NCI-H345 (cell line): Measurements from ENCODE around the gene KIFAP3.
"Not testable (repeated sequence)": the region's sequence is repeated elsewhere in the genome, so short reads cannot be mapped to it uniquely, and the experiment has no call there.

Experiments
- DNase-seq: peaks from one replicate; lab custom pipeline; 2025; lab: John Stamatoyannopoulos, UW

Gene KIFAP3

DNA sequence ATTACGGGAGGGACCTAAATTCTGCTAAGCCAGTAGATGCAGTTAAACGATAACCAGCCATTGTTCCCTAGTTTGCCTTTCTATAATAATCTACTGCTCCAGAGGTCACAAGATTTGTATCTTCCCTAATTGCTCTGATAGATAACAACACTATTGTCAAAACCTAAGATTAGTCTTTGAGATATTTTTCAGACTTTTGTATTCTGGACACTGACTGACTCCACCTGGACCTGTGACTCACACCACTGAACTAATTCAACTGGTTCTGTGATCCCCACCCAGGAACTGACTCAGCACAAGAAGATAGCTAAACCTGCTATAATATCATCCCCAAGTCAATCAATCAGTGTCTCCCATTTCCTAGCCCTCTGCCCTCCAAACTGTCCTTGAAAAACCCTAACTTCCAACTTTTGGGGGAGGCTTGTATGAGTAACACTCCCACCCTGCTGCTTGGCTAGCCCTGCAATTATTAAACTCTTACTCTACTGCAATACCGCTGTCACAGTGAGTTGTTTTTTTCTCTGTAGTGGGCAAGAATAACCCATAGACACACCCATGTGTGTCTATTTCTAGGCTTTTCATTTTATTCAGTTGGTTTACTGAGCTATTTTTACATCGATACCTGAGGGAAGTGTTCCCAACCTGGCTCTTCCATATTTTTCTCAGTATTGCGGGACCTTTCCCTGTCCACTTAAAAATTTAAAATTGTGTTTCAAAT lies 11.2 kb downstream of the KIFAP3 start:
- DNase-seq: no peak

DNA sequence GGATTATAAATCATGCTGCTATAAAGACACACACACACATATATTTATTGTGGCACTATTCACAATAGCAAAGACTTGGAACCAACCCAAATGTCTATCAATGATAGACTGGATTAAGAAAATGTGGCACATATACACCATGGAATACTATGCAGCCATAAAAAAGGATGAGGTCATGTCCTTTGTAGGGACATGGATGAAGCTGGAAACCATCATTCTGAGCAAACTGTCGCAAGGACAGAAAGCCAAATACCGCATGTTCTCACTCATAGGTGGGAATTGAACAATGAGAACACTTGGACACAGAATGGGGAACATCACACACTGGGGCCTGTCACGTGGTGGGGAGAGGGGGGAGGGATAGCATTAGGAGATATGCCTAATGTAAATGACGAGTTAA lies 12.8 kb downstream of the KIFAP3 start:
- DNase-seq: not testable (repeated sequence)

DNA sequence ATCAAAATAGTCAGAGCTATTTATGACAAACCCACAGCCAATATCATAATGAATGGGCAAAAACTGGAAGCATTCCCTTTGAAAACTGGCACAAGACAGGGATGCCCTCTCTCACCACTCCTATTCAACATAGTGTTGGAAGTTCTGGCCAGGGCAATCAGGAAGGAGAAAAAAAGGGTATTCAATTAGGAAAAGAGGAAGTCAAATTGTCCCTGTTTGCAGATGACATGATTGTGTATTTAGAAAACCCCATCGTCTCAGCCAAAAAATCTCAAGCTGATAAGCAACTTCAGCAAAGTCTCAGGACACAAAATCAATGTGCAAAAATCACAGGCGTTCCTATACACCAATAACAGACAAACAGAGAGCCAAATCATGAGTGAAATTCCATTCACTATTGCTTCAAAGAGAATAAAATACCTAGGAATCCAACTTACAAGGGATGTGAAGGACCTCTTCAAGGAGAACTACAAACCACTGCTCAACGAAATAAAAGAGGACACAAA lies 14.4 kb downstream of the KIFAP3 start:
- not testable (repeated sequence) for DNase-seq

DNA sequence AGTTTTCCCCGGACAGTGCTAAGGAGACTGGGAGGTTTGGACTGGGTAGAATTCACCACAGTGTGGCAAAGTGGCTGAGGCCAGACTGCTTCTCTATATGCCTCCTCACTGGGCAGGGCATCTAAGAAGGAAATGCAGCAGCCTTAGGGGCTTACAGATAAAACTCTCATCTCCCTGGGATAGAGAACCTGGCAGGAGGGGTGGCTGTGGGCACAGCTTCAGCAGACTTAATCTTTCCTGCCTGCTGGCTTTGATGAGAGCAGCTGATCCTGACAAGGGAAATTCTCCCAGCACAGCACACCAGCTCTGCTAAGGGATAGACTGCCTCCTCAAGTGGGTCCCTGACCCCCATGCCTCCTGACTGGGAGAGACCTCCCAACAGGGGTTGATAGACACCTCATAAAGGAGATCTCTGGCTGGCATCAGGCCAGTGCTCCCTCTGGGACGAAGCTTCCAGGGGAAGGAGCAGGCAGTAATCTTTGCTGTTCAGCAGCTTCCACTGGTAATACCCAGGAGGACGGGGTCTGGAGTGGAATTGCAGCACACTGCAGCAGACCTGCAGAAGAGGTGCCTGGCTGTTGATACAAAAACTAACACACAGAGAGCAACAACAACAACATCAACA lies 25.2 kb downstream of the KIFAP3 start:
- no peak for DNase-seq

DNA sequence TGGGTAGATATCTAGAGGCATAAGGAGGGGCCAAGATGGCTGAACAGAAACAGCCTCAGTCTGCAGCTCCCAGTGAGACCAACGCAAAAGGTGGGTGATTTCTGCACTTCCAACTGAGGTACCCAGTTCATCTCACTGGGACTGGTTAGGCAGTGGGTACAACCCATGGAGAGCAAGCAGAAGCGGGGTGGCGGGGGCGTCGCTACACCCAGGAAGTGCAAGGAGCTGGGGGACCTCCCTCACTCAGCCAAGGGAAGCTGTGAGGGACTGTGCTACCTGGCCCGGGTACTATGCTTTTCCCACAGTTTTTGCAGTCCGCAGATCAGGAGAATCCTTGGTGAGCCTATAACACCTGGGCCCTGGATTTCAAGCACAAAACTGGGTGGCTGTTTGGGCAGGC lies 26.0 kb downstream of the KIFAP3 start:
- no peak for DNase-seq

DNA sequence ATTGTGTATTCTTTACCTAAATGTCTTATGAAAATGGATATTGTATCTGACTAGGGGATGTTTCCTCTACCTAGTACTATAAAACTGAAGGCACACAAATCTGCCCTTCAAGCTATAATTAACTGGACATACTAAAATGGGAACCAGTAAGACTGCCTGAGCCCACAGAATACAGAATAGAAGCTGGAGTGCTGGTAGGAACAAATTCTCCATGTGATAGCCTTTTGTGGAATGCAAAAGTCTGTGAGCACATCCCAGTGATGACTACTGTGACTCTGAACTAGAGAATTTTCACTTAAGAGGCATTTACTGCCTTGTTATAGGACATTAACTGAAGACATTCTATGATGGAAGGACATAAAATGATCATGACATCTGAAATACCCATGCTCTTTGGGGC lies 30.3 kb downstream of the KIFAP3 start:
- DNase-seq: no peak

DNA sequence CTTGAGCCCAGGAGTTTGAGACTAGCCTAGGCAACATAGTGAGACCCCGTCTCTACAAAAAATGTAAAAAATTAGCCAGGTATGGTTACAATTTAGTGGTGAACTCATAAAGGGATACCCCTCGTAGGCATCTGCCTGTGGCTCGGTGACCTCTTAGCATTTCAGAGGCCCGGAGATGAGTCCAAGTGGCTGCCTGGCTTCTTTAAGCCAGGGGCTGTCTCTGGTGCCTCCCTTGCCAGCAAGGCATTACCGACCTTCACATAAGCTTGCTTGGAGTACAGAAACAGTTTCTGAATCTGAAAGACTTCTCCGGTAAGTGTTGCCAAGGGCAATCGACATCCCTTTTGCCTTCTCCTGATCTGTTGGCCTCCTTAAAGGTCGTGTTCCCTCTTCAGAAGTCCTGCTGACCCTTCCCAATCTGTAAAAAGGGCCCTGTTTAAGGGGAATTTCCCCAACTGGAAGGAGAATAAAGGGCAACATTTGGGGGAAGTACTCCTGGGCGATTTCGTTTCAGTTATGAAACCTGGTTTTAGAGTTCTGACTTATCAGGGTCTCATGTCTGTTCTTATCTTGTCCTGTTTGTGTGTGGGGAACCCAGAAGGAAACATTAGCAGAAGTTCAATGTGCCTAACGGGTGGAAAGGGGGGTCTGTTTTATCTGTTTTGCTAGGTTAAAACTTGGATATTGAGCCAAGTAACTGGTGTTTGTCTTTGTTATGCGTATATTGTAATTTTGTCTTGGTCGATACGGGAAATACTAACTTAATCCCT lies 32.9 kb downstream of the KIFAP3 start:
- DNase-seq: no peak

DNA sequence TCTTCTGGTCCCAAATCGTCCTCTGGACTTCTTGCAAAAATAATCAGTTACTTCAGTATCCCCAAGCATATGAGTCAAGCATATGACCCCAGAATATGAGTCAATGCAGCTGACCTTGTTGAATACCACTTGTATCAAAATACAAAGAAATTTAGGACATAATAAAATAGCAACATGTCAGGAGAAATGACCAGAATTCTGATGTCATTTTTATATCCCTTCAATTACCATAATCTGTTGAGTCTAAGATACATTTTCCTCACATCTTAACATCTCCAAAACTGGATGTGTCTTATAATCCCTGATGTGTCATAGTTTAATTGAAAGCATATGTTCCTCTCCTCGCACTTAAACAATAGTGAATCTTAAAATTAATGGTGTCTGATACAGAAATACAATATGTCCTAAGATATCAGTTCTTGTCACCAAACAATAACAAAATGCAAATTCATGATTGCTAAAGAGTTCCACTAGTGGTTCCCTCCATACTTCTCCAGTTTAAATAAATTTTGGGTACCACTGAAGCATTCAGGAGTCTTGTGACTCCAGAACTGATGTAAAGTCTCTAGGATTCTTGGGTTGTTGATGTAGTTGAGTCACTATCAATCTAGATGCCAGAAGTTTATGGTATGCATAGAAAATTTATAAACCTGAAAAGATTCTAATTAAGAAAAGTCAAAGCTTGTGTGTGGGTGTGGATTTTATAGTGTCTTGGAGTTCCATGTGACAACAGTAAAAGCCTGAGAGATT lies 41.8 kb downstream of the KIFAP3 start:
- DNase-seq: no peak

DNA sequence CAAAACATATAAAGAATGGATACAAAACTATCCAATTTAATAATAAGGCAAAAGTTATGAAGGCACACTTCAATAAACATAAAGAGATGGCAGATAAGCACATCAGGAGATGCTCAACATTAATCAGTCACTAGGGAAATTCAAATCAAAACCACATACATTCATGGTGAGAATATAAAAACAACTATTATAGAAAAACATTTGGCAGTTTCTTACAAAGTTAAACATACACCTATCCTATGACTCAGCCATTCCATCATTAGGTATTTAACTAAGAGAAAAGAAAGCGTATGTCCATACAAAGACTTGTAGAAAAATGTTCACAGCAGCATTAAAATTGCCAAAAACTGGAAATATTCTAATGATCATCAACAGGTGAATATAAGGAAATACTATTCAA lies 44.3 kb downstream of the KIFAP3 start:
- no peak for DNase-seq

DNA sequence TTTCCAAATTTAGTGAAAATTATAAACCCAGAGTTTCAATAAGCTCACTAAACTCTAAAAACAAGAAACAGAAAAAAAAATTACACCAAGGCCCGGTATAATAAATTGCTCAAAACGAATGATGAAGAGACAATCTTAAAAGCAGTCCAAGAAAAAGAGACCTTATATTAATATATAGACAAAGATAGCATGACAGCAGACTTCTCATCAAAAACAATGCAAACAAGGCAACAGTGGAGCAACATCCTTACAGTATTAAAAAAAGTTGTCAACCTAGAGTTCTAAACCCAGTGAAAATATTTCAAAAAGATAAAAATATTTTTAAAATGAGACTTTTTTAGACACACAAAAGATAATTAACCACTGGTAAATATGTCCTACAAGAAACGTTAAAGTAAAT lies 46.7 kb downstream of the KIFAP3 start:
- DNase-seq: no peak

DNA sequence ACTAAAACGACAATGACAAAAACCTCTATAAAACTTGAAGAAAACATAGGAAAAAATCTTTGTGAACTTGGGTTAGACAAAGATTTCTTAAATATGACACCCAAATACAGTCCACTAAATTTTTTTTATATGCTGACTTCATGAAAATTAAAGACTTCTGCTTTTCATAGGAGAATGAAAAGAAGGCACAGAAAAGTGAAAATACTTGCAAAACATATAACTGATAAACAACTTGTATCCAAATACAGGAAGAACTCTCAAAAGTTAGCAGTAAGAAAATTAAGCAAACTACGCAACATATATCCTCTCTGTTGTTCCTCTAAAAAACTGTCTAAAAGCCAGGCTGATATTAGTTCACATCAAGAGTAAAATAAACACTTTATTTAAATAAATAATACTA lies 53.6 kb downstream of the KIFAP3 start:
- no peak for DNase-seq

DNA sequence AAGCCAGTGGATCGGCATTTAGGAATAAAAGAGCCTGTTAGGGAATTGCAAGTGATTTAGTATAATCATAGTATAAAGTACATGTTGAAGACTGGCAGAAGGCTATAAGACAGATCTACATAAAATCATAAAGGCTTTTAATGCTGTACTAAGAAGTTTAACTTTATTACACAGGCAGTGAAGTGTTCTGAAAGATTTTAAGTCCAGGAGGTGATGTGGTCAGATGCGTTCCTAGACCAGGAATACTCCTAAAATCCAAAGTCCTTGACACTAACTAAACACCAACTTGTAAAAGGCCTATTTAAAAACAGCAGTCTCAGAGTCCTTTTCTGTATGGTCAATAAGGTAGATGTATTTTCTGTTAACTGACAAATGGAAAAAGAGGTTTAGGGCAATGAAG lies 57.0 kb downstream of the KIFAP3 start:
- DNase-seq: no peak

DNA sequence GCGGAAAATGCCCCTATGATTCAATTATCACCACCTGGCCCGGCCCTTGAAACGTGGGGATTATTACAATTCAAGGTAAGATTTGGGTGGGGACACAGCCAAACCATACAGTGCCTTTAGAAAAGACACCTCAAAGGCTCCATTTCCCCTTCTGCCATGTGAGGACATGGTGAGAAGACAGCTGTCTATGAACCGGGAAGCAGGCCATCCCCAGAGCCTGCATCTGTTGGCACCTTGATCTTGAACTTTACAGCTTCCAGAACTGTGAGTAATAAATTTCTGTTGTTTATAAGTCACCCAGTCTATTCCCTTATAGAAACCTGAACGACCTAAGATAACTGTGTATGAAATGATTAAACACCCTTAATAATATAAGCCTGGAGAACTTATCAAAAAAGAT lies 61.6 kb downstream of the KIFAP3 start:
- no peak for DNase-seq

DNA sequence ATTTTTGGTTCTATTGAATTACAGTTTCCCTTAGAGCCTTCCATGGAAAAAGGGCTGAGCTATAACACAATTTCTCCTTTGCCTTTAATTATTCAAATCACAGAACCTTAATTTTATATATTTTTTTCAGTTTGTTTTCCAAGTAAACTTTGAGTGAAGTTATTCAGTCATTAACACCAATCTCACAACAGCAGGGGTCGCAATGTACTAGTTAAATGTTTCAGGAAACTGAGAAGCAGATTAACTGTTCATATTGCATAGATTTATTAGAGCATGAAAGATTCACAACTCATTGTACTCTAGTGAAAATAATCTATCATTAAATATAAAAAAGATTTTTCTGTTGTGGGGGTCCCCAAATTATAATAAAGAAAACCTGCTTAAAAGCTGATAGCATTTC lies 64.1 kb downstream of the KIFAP3 start:
- no peak for DNase-seq

DNA sequence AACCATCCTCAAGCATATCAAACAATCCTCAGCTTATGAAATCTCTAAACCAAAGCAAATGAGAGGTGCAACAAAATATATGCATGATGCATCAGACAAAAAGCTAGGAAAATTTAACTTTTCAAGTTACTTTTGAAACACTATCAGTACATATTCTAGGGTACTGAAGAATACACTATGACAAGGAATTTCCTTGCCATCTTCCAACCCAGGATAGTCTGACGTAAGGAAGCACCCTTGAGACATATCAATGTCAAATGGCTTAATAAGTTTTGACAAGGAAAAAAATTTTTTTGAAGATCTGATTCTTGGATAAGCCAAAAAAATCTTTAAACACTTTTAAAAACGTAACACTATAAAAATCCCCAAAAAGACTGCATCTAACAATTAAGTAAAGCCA lies 64.9 kb downstream of the KIFAP3 start:
- no peak for DNase-seq

DNA sequence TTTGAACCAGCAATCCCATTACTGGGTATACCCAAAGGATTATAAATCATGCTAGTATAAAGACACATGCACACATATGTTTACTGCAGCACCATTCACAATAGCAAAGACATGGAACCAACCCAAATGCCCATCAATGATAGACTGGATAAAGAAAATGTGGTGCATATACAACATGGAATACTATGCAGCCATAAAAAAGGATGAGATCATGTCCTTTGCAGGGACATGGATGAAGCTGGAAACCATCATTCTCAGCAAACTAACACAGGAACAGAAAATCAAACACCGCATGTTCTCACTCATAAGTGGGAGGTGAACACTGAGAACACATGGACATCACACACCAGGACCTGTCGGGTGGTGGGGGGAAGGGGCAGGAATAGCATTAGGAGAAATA lies 65.8 kb downstream of the KIFAP3 start:
- DNase-seq: not testable (repeated sequence)

DNA sequence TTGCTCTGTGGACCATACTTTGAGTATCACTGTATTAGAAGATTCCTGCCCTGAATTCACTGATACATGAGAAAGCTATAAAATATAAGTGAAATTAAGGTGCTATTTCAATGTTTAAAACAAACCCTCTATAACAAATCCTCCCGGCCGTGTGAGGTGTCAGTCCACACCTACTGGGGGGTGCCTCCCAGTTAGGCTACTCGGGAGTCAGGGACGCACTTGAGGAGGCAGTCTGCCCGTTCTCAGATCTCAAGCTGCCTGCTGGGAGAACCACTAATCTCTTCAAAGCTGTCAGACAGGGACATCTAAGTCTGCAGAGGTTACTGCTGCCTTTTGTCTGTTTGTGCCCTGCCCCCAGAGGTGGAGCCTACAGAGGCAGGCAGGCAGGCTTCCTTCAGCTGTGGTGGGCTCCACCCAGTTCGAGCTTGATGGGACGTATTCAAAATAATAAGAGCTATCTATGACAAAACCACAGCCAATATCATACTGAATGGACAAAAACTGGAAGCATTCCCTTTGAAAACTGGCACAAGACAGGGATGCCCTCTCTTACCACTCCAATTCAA lies 71.1 kb downstream of the KIFAP3 start:
- not testable (repeated sequence) for DNase-seq

DNA sequence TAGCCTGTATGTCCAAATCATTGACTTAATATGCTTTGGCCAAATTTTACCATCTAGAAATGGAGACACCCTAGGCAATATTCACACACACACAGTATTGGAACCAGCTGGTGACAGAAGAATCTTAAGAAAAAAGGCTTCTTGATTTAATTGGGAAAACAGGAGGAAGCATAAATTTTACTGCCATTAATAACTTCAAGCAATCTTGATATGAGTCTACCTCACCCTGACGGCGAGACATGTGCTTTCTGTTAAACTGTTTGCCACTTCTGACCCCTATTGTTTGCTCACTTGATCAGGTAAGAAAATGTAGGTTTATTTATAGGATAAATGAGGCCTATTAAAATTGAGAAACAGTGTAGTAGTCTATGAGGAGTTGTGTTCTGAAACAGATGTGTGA lies 73.2 kb downstream of the KIFAP3 start:
- no peak for DNase-seq

DNA sequence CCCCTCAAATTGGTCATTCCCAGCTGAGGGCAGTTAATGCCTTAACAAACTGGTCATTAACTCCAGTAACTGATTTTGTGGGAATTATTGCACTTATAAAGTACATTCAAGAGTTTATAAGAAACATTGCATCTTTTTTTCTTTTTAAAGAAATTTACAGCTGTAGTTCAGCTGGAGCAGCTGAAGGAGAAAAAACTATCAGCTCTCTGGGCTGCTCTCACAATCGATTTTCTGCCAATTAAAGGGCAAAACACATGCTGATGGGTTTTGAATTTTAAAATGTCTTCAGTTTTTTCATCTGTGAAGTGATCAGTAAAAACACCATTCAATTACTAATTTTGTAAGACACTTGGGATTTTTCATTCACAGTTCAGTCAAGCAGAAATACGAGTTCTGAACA lies 74.7 kb downstream of the KIFAP3 start:
- no peak for DNase-seq

DNA sequence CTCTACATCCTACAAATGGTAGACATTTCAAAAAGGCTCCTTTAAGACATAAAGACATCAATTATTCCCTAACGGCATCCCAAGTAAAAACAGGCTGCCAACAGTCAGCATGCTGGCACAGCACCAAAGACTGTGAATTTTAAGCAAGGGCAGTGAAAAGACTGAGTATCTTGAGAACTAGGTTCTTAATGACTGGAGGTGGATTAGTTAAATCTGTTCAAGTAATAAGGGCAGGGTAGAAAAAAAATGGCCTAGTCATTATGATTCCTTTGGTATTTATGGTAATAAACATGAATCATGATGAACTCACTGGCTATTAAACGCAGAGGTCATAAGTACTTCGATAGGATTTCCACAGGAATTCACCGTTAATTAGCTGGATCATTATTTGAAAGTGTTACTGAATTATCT lies 75.2 kb downstream of the KIFAP3 start:
- DNase-seq: no peak

DNA sequence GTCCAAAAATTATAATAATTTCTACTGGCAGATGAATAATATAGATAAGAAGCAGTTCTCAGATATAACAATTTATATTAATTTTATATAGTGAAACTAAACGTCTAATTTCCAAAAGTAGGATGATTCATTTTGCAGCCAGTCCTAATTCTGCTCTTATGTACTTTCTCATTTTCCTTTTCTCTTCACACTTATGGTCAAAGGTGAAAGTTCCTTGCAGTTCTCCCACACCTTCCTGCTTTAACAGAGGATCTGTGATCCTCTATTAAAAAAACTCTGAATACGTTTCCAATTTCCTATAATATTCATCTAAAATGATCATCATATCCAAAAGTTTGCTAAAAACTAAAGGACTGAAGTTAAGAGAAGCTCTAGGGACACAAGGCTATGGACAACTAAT lies 78.5 kb downstream of the KIFAP3 start:
- no peak for DNase-seq

DNA sequence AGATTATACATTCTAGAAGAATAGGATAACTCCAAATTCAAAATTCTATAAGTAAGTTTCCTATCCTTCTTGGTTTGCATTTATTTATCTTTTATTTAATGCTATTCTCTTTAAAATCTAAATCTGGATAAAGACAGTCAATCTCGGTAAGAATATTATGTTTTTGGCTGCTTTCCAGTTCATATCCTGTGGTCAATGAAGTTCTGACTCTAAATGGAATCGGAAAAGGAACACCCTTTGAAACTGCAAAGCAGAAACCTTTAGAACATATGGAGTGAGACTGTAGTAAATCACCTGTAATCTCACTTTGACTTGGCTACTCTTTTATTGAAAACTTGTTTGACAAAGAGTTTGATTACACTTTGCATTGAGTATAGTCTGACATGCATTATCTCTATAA lies 85.2 kb downstream of the KIFAP3 start:
- no peak for DNase-seq
